ENCODE data around the gene SYCP2. TPM values are rescaled to one million over a fixed set of nuclear protein-coding genes. Genes with fewer than 3 reads are reported as not detected.

Gene SYCP2
- total RNA-seq, 2 donors from 2014 or later, result 1.4 to 4.4 TPM

DNA sequence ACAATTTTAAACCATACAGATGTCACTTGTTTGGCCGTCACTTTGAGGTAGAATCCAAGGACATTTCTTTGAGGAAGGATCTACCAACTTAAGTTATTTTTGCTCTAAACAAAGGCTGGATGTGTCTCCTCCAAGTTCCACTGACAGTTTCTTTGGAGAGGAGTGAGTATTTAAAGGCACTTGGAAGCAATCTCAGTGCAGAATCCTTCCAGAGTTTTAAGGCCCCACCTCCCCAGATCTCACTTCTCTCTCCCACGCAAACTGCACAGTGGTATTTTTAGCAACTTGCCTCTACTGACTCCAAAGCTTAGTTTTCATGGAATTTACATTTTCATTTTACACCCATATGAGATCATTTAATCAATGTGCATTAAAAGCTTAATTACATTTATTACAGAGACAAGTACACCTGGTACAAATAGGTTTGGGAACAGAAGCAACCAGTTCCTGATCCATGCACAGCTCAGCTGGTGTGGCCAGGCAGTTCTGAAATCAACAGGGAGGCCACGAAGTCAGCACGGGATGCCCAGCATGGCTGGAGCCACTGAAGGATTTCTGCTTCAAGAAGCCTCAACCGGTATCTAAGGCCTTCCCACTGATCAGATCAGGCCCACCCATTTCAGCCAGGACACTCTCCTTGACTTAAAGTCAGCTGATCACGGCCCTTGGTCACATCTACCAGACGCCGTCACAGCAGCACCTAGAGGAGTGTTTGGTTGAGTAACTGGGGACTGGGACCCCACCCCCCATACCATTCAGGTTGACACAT lies 109.8 kb downstream of the SYCP2 start:
- Mint-ChIP-seq H3K27ac (no peak overlapping the region), H3K4me3 (no peak overlapping the region), H3K9me3 (no peaks in the 10 kb centered on the region), H3K36me3 (no peaks in the 10 kb centered on the region), H3K4me1 (ENCODE audit: low read depth in 2 of 2) (no peaks in the 10 kb centered on the region), H3K27me3 (peaks cover 0 to 8% of the 10 kb centered on the region in 2 donors)
- ATAC-seq (no peak), DNase-seq (ENCODE audit: low spot score) (no peak)

DNA sequence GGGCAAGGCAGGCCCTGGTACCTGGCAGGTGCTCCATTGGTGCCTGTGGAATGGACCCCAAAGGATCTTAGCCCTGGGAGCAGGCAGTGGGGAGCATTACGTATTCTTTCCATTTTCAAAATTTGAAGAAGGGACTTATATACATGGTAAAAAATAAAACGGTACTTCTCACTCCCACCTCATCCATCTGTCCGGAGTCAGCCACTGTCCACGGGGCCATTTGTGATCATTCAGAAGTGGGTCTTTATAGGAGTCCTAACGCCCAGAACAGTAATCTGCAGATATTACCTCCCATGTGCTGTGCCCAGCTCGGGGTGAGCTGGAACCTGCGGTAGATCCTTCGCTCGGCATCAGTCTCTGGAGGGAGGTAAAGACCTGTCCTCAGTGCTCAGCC lies 110.4 kb downstream of the SYCP2 start:
- no peaks in the 10 kb centered on the region for H3K4me1 Mint-ChIP-seq (ENCODE audit: low read depth in 2 of 2)
- H3K4me3 Mint-ChIP-seq, result no peak overlapping the region
- no peaks in the 10 kb centered on the region for H3K36me3 Mint-ChIP-seq
- peaks cover 0 to 8% of the 10 kb centered on the region in 2 donors for H3K27me3 Mint-ChIP-seq
- H3K27ac Mint-ChIP-seq, result no peak overlapping the region
- ATAC-seq (no peak), DNase-seq (ENCODE audit: low spot score) (no peak)
- H3K9me3 Mint-ChIP-seq, result no peaks in the 10 kb centered on the region

DNA sequence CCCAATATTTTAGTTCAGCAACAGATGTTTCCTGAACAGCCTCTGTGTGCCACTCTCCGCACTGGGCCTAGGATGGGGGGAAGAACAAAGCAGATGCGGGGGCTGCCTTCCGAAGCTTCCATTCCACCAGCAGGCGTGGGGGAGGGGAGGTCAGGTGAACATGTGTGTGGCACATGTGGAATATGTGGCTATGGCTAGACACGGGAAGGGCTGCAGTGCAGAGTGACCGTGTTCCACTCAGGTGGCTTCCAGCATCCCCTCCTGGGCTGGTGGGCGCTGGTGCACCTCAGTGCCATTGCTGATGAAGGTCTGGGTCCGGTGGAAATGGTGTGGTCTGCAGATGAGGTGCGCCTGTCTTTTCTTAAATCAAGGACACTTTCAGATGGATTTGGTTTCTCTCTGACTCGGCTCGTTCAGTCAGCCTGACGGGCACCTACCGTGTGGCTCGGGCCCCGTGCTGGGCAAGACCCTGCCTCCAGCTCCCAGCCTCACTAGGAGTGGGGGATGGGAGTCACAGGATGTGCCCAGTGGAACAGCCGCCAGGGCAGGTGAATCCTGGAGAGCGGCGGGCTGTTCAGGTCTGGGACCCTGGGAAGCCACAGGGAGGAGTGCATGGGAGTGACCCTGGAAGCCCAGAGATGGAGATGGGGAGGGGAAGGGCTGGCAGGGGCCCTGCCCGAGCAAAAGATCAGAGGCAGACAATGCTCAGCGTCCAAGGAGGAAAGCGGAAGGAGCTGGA lies 111.0 kb downstream of the SYCP2 start:
- H3K9me3 Mint-ChIP-seq, result no peaks in the 10 kb centered on the region
- no peaks in the 10 kb centered on the region for H3K36me3 Mint-ChIP-seq
- DNase-seq (ENCODE audit: low spot score), result no peak
- H3K27ac Mint-ChIP-seq, result no peak overlapping the region
- H3K27me3 Mint-ChIP-seq, result peaks cover 0 to 8% of the 10 kb centered on the region in 2 donors
- H3K4me1 Mint-ChIP-seq (ENCODE audit: low read depth in 2 of 2), result no peaks in the 10 kb centered on the region
- no peak overlapping the region for H3K4me3 Mint-ChIP-seq
- no peak for ATAC-seq

DNA sequence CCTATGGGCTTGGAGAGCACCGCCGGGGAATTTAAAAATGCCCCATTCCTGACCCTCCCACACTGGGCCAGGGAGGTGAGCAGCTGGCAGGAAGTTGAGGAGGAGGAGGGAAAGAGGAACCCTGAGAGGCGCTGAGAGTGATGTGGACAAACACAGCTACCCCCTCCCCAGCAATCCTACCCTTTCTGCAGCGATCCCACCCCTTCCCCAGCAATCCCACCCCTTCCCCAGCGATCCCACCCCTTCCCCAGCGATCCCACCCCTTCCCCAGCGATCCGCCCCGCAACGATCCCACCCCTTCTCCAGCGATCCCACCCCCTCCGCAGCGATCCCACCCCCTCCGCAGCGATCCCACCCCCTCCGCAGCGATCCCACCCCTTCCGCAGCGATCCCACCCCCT lies 111.6 kb downstream of the SYCP2 start:
- H3K27me3 Mint-ChIP-seq, result peaks cover 0 to 8% of the 10 kb centered on the region in 2 donors
- no peaks in the 10 kb centered on the region for H3K36me3 Mint-ChIP-seq
- H3K4me1 Mint-ChIP-seq (ENCODE audit: low read depth in 2 of 2), result no peaks in the 10 kb centered on the region
- no peak overlapping the region for H3K27ac Mint-ChIP-seq
- ATAC-seq (no peak), DNase-seq (ENCODE audit: low spot score) (no peak)
- H3K4me3 Mint-ChIP-seq, result no peak overlapping the region
- H3K9me3 Mint-ChIP-seq, result no peaks in the 10 kb centered on the region

DNA sequence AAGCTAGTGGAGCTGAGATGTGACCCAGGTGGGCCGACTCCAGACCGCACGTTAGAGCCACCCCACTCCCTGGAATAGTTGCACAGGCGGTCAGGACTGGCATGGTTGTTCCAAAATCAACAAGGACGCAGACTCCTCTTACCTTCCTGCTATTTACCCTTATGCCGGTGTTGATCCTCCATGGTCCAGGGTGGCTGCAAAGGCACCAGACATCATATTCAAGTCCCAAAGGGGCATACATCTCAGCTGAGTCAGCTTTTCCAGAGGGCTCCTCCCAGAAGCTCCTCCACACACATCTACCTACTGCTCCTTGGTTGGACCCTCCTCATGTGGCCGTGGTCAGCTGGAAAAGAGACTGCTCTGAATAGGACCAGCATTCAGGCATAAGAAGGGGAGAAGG lies 112.2 kb downstream of the SYCP2 start:
- Mint-ChIP-seq H3K27ac (no peak overlapping the region), H3K36me3 (no peaks in the 10 kb centered on the region), H3K27me3 (peaks cover 0 to 9% of the 10 kb centered on the region in 2 donors), H3K4me3 (no peak overlapping the region), H3K9me3 (no peaks in the 10 kb centered on the region), H3K4me1 (ENCODE audit: low read depth in 2 of 2) (no peaks in the 10 kb centered on the region)
- DNase-seq (ENCODE audit: low spot score) (no peak), ATAC-seq (no peak)

DNA sequence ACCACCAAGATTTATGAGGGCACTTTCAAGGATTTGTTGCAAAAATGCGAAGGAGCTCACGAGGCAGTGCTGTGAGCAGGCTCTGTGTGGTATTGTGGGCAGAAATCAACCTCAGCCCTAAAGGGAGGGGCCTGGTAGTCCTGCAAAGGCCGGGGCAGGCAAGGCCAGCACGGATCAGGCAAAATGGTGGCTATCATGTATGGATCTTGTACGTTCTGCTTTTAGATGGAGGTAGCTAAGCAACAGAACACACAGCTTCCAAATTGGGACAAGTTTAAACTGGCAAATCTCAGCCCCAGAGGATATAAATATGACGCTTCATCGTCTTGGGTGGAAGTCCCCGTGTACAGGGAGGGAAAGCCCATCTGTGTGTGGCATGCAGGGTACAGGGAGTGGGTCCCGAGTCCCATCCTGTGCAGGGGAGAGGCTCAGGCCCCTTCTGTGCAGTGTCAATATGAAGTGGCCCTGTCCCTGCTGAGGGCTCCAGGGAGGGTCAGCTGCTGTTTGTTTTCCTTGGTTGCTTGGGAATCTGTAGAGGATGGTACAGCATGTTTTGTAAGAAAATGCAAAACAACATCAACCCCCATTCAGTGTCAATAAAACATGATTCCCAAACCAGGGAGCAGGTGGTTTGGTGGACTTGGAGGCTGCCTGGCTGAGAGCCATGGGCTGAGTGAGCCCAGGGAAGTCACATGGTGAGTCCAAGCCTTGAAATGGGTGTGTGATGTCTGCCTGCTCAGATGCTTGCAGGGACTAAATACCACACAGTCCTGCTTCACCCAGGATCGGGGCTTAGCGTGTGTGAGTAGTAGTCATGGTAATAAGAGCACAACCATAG lies 113.0 kb downstream of the SYCP2 start:
- DNase-seq (ENCODE audit: low spot score) (no peak), ATAC-seq (no peak)
- H3K36me3 Mint-ChIP-seq, result no peaks in the 10 kb centered on the region
- H3K27ac Mint-ChIP-seq, result no peak overlapping the region
- no peak overlapping the region for H3K4me3 Mint-ChIP-seq
- peaks cover 0 to 8% of the 10 kb centered on the region in 2 donors for H3K27me3 Mint-ChIP-seq
- no peaks in the 10 kb centered on the region for H3K9me3 Mint-ChIP-seq
- H3K4me1 Mint-ChIP-seq (ENCODE audit: low read depth in 2 of 2), result no peaks in the 10 kb centered on the region

DNA sequence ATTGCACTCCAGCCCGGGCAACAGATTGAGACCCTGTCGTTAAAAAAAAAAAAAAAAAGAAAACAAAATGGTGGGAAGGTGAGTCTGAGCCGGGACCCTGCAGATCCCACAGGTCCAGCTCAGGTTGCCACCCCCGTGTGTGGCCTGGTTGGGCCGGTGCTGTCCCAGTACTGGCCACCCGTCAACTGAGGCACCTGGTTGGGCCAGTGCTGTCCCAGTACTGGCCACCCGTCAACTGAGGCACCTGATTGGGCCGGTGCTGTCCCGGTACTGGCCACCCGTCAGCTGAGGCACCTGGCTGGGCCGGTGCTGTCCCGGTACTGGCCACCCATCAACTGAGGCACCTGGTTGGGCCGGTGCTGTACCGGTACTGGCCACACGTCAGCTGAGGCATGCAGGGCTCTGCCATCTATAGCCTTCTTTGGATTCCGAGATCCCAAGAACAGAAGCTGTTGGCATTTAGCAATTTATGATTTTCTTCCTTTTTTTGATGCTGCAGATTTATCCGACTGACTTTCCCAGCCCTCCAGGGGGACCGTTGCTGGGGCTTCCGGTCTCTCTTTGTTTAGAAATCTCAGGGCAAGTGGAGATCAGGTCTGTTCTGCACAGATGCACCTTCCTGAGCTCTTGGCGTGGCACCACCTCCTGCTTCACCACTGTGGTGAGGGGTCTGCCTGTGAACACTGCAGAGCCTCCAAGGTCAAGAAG lies 113.8 kb downstream of the SYCP2 start:
- no peak for ATAC-seq
- no peaks in the 10 kb centered on the region for H3K4me1 Mint-ChIP-seq (ENCODE audit: low read depth in 2 of 2)
- no peak overlapping the region for H3K4me3 Mint-ChIP-seq
- no peaks in the 10 kb centered on the region for H3K36me3 Mint-ChIP-seq
- H3K27me3 Mint-ChIP-seq, result peaks cover 0 to 6% of the 10 kb centered on the region in 2 donors
- no peak for DNase-seq (ENCODE audit: low spot score)
- H3K27ac Mint-ChIP-seq, result no peak overlapping the region
- H3K9me3 Mint-ChIP-seq, result no peaks in the 10 kb centered on the region

DNA sequence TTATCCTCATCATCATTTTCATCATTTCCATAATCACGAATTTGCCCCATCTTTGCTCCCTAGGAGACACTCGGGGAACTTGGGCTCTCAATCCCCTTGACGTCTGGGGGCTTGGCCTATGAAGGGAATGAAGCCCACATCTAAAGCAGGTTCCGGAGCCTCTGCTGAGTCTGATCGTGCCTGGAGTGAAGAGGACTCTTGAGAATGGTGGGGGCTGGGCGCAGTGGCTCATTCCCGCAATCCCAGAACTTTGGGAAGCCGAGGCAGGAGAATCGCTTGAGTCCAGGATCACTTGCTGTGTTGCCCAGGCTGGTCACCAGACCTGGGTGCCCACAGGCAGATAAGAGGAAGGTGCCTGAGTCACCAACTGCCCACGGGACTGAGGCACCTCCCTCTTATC lies 114.5 kb downstream of the SYCP2 start:
- Mint-ChIP-seq H3K4me1 (ENCODE audit: low read depth in 2 of 2) (no peaks in the 10 kb centered on the region), H3K36me3 (no peaks in the 10 kb centered on the region), H3K9me3 (no peaks in the 10 kb centered on the region), H3K27me3 (peaks cover 0 to 6% of the 10 kb centered on the region in 2 donors), H3K27ac (no peak overlapping the region), H3K4me3 (no peak overlapping the region)
- ATAC-seq, result no peak
- no peak for DNase-seq (ENCODE audit: low spot score)

DNA sequence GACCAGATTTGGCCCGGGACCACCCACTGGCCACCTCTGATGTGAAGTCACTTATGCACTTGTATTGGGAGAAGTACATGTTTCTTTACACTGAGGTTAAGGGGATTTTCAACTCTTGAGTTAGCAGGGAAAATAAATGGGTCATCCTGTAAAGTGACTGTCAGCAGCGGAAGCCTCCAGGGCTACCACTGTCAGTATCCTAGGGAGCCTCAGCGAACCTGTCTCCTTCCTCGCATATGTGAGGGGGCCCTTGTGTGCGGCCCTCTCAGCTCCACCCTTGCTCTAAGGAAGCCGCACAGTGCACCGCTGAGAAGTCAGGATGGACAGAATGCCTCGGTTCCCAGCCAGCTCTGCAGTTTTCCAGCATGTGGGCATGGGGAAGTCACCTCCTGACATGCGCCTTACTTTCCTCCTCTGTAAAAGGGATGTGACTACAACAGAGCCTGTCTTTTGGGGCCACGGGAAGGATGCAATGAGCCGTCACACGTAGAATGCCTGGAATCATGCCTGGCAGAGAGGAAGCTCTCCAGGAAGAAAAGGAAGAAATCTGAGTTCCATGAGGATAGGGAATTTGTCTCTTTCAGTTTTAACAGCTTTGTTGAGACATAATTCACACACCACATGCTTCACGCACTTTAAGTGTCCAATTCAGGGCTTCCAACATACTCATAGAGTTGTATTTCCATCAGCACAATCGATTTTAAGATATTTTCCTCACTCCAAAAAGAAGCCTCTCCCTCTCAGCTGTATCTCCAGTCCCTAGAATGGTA lies 115.4 kb downstream of the SYCP2 start:
- Mint-ChIP-seq H3K27ac (no peak overlapping the region), H3K36me3 (no peaks in the 10 kb centered on the region), H3K4me3 (no peak overlapping the region), H3K27me3 (peaks cover 0 to 6% of the 10 kb centered on the region in 2 donors), H3K9me3 (no peaks in the 10 kb centered on the region), H3K4me1 (ENCODE audit: low read depth in 2 of 2) (no peaks in the 10 kb centered on the region)
- DNase-seq (ENCODE audit: low spot score) (no peak), ATAC-seq (no peak)

DNA sequence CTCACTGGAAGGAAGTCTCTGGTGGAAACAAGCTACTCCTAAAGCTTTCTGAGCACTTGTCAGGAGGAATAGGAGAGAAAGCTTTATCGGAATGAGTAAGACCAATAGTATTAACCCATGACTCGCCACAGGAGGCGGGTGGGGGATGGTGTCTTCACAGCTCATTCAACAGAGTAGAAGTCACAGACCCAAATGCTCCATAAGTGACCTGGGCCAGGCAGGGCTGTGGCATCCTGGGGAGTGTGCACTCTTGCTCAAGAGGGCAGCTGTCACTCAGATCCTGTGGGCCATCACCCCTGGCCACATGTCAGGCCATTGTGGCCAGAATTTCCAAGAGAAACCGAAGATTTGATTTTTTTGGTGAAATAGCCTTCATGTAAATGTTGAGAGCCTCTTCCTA lies 116.0 kb downstream of the SYCP2 start:
- peaks cover 0 to 6% of the 10 kb centered on the region in 2 donors for H3K27me3 Mint-ChIP-seq
- ATAC-seq (no peak), DNase-seq (ENCODE audit: low spot score) (no peak)
- no peaks in the 10 kb centered on the region for H3K9me3 Mint-ChIP-seq
- no peaks in the 10 kb centered on the region for H3K36me3 Mint-ChIP-seq
- no peak overlapping the region for H3K4me3 Mint-ChIP-seq
- no peaks in the 10 kb centered on the region for H3K4me1 Mint-ChIP-seq (ENCODE audit: low read depth in 2 of 2)
- H3K27ac Mint-ChIP-seq, result no peak overlapping the region

DNA sequence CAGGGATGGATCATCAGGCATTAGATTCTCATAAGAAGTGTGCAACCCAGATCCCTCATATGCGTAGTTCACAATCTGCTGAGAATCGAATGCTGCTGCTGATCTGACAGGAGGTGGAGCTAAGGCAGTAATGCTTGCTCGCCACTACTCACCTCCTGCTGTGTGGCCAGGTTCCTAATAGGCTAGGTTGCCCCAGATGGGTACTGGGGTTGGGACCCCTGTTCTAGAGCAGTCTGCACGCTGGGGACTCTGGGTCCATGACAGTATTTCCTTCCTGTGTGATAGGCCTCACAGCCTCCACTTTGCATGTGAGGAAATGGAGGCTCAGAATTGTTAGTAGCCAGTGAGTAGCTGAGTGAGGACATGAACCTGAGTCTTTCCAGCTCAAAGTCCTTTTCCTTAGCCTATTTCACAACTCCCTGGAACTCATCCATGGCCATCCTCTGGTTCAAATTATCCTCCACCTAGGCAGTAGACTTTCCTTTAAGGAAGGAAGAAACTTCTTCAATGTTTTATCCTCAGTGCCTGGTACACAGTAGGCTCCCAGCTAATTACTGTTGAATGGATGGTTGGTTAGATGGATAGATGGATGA lies 117.2 kb downstream of the SYCP2 start:
- ATAC-seq (no peak), DNase-seq (ENCODE audit: low spot score) (no peak)
- Mint-ChIP-seq H3K27ac (no peak overlapping the region), H3K36me3 (no peaks in the 10 kb centered on the region), H3K27me3 (peaks cover 0 to 6% of the 10 kb centered on the region in 2 donors), H3K4me1 (ENCODE audit: low read depth in 2 of 2) (no peaks in the 10 kb centered on the region), H3K9me3 (no peaks in the 10 kb centered on the region), H3K4me3 (no peak overlapping the region)

DNA sequence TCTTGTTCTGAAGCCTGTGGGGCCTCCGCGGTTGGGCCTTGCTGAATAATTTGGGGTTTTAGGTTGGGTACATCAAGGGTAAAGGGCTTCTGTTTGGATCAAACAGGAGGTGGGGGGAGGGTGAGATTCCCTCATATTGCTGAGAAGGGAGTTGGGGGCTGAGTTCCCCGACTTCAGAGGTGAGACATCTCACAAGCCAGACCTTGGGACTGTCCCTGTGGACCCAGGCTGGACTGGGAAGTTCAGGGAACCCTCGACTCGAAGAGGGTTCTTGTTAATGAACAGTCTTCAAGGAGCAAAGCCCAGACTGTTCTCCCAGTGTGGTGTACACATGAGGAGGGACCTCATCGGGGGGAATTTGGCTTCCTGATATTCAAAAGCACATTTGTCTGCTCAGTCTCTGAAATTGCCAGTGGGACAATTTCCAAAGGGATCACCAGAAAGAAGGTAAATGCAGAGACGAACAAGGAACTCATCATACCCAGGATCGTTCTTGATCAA lies 118.5 kb downstream of the SYCP2 start:
- Mint-ChIP-seq H3K27ac (no peak overlapping the region), H3K27me3 (peaks cover 0 to 6% of the 10 kb centered on the region in 2 donors), H3K9me3 (no peaks in the 10 kb centered on the region), H3K4me3 (no peak overlapping the region), H3K4me1 (ENCODE audit: low read depth in 2 of 2) (no peaks in the 10 kb centered on the region), H3K36me3 (no peaks in the 10 kb centered on the region)
- DNase-seq (ENCODE audit: low spot score), result no peak
- no peak for ATAC-seq
